ENCODE measurements around the gene LRRIQ1.

LRRIQ1 gene

DNA sequence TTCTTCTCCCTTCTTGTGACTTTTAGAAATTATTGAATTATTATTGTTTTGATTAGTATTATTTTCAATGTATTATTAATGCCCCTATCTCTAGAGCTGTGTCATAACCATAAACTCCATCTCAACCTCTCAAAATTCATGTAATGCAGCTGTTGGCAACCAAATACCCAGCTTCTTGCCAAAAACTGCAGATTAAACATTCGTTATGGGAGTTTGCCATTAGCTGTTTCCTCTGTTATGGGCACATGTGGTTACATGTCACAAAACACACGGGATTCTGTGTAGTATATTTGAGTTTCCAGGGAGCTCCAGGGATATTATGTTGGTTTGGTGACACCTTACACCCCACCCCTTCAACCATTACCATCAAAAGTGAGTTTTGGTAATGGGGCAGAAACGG, 241.0 kb downstream of the LRRIQ1 start:
- TF ChIP-seq, protein P1, sequence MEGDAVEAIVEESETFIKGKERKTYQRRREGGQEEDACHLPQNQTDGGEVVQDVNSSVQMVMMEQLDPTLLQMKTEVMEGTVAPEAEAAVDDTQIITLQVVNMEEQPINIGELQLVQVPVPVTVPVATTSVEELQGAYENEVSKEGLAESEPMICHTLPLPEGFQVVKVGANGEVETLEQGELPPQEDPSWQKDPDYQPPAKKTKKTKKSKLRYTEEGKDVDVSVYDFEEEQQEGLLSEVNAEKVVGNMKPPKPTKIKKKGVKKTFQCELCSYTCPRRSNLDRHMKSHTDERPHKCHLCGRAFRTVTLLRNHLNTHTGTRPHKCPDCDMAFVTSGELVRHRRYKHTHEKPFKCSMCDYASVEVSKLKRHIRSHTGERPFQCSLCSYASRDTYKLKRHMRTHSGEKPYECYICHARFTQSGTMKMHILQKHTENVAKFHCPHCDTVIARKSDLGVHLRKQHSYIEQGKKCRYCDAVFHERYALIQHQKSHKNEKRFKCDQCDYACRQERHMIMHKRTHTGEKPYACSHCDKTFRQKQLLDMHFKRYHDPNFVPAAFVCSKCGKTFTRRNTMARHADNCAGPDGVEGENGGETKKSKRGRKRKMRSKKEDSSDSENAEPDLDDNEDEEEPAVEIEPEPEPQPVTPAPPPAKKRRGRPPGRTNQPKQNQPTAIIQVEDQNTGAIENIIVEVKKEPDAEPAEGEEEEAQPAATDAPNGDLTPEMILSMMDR (conservative IDR thresholded peaks at IDR 0.05) = no peak
- TF ChIP-seq ZFX (IDR thresholded peaks at IDR 0.05) = no peak
- H3K27ac ChIP-seq = no peak overlapping the region

DNA sequence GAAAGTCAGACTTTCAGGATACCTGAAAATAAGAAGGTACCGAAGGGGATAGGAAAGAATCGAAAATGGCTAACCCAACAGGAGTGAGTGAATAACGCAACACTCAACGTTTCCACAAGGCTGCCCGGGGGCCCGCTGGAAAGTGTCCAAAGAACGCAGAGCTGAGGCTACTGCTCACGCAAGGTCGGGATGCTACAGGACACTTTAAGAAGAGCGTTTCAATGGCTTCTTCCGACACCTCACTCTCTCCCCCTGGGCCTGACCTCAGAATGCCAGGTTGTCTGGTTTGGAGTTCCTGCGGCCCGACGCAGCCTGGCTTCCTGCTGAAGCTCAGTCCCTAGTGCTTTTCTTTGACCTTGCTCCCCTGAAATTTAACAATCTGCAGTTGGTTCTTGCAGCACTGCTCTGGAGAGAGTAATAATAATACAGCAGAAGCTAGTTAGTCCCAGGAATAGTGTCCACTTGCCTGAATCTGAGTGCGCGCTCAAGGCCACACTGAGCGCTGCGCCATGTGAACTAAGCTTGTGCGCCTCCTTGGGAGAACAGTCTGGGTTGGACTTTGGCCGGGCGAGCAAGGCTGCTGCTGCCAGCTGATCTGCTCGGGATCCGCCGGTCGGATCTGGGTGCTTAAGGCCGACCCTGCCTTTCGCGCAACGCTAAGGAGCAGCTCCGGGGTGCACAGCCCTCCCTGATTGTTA, 241.9 kb downstream of the LRRIQ1 start:
- no peak overlapping the region for H3K27ac ChIP-seq
- TF ChIP-seq, protein P1 (conservative IDR thresholded peaks at IDR 0.05) = no peak
- no peak for TF ChIP-seq ZFX (IDR thresholded peaks at IDR 0.05)

DNA sequence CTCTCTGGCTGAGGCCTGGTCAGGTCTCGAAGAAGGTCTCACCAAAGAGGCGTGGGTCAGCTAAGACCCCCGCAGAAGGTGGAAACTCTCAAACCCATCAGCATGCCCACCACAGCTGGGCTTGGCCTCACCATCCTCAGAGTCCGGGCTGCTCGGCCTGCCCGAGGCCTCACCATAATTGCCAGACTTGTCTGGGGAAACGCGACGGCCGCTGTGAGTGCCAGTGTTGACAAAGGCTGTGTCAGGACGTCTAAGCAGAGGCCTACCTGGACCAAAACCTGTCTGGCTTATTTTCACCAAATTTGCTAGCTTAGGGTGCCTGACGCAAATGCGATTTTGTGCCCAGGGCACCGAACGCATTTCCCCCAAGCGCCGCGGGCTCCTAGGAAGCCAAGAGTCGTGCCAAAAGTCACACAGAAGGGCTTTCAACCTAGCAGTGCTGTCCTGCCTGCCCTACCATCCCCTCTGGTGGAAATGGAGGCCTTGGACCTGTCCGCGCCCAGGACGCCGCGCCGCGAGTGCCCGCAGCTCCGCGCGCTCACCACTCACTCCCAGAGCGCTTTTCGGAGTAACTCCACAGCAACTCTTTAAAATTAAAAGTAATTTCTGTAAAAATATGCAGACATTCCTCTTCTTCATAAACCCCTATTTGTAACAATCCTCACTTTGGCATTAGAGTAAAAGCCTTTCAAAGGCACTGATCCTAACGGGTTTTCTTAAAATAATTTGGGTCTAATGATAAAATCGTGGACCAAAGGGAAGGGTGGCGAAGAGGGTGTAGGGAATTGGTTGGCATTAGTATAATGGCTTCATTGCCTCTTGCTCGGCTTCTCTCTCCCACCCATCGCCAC, 242.7 kb downstream of the LRRIQ1 start:
- no peak overlapping the region for H3K27ac ChIP-seq
- TF ChIP-seq, protein P1 (conservative IDR thresholded peaks at IDR 0.05) = no peak
- TF ChIP-seq ZFX (IDR thresholded peaks at IDR 0.05) = no peak

DNA sequence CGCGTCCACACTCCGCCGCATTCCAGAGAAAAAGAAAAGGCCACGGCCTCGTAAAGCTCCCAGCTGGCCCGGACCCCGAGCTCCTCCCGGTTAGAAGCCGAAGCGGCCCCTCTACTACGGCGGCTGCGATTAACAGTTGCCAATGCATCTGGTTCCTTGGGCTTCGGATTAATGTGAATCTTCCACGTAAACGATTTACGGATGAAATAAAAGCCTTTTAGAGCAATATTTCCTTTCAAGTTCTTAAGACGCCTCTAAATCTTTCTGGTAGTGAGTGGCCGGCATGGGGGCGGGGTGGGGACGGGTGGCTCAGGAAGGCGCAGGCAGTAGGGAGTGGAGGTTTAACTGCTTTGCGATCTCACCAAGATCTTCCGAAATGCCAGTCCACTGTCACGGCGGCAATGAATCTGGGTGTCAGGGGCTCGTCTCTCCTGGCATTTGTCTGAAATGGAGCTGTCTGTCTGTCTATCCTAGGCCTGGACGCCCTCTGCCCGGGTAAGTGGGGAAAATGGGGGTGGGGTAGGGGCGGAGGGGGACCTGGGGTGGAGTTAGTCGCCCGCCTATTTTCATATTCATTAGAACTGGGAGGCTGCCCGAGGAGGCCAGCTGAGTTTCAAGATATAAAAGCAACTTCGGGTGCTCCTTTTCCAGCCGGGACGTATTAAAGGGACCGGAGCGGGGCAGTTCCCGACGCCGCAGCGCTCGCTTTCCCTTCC, 243.5 kb downstream of the LRRIQ1 start:
- no peak overlapping the region for H3K27ac ChIP-seq
- TF ChIP-seq ZFX (IDR thresholded peaks at IDR 0.05) = no peak
- TF ChIP-seq, protein P1 (conservative IDR thresholded peaks at IDR 0.05) = no peak

DNA sequence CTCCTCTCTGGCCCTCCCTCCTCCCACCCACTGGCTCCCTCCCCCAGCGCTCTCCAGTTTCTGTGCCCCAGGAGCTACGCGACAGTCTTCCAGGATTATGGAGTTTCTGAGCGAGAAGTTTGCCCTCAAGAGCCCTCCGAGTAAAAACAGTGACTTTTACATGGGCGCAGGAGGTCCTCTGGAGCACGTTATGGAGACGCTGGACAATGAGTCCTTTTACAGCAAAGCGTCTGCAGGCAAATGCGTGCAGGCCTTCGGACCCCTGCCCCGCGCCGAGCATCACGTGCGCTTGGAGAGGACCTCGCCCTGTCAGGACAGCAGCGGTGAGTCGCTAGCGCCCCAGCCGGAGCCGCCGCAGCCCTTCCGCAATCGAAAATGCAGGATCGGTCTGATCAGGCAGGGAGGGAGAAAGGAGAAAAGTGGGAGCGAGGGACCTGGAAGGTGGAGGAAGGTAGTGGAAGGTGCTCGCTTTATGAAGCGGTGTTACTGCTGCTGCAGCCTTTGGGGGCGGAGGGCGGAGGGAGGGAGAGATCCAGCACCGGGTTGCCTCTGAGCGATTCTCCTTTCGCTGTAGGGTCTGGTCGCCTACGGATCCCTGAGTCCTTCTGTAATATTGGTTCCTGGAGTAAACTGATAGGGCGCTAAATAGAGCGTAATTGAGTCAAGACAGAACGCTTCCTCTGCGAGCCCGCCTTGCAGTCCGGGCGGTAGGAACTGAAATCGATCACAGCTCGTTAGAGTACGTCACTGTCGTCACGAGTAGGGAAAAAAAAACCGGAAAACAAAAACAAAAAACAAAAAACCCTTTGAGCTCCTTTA, 244.2 kb downstream of the LRRIQ1 start, which contains the start of gene ALX1:
Gene ALX1 (plus strand): TSS at position 56 of the 819 bp plus-strand sequence. CDS start 42 bp downstream, at position 98.
- TF ChIP-seq, protein P1 (conservative IDR thresholded peaks at IDR 0.05) = no peak
- no peak for TF ChIP-seq ZFX (IDR thresholded peaks at IDR 0.05)
- H3K27ac ChIP-seq = no peak within 1 kb of the TSS

DNA sequence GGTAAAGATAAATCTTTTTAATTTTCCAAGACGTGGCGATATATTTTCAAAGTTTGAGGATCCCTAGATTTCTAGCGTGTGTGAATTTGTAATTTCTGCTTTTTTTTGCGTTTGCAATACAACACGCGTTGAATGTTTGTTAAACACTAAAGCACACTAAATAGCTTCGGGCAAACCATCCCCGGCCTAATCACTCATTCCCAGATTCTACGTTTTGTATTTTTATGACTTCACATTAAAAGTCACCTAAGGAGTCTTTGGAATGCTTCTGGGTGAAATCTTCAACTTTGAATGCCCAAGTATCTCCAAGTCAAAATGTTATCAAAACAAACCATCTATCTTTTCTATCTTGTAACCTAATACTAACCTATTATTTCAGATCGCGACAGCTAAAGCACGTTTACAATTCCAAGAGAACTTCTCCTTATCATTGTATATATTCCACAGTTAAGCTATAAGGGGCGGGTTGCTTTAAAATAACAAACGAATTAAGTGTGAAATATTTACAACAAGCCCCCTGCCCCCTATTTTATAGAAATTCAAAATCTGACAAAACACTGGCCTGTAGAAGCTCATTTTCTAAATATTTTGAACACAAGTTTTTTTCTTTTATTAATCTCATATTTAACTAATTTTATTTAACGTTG, 245.0 kb downstream of the LRRIQ1 start:
- no peak for TF ChIP-seq ZFX (IDR thresholded peaks at IDR 0.05)
- TF ChIP-seq, protein P1 (conservative IDR thresholded peaks at IDR 0.05) = no peak
- H3K27ac ChIP-seq = no peak overlapping the region
